CD4-positive, alpha-beta T cell treated with Interleukin-6 for 4 hours (primary cell): ENCODE data around the gene EHD4.

Source experiments
- DNase-seq: peaks from one replicate; pipeline ENCODE4 v3.0.0-alpha.2; 2020; ENCODE audit warnings: mixed read lengths

EHD4 gene

GRCh38 chr15:41955100-41955499 is 17.3 kb downstream of the EHD4 start:
- DNase-seq: no peak

- no peak for DNase-seq
Observed at GRCh38 chr15:41954036-41954435, 18.3 kb downstream of the EHD4 start.

- no peak for DNase-seq
Observed at GRCh38 chr15:41952013-41952563, 20.3 kb downstream of the EHD4 start.

GRCh38 chr15:41951571-41951970 is 20.8 kb downstream of the EHD4 start:
- DNase-seq: no peak

- no peak for DNase-seq
Observed at GRCh38 chr15:41950489-41950888, 21.9 kb downstream of the EHD4 start.

- DNase-seq: no peak
Observed at GRCh38 chr15:41950127-41950483, 22.3 kb downstream of the EHD4 start.

GRCh38 chr15:41949401-41950126 is 22.8 kb downstream of the EHD4 start:
- no peak for DNase-seq

- DNase-seq: no peak
Observed at GRCh38 chr15:41948490-41948889, 23.9 kb downstream of the EHD4 start.

- DNase-seq: no peak
Observed at GRCh38 chr15:41946970-41947369, 25.4 kb downstream of the EHD4 start.

- no peak for DNase-seq
Observed at GRCh38 chr15:41945731-41946130, 26.6 kb downstream of the EHD4 start.

- no peak for DNase-seq
Observed at GRCh38 chr15:41945221-41945620, 27.1 kb downstream of the EHD4 start.

- DNase-seq: no peak
Observed at GRCh38 chr15:41944313-41944940, 27.9 kb downstream of the EHD4 start.

- DNase-seq: no peak
Observed at GRCh38 chr15:41943543-41944312, 28.6 kb downstream of the EHD4 start.

GRCh38 chr15:41942886-41943285 is 29.5 kb downstream of the EHD4 start:
- no peak for DNase-seq

- no peak for DNase-seq
Observed at GRCh38 chr15:41941644-41942415, 30.5 kb downstream of the EHD4 start.

GRCh38 chr15:41940441-41940857 is 31.9 kb downstream of the EHD4 start:
- DNase-seq: peak; percentile 60

GRCh38 chr15:41939986-41940385 is 32.4 kb downstream of the EHD4 start:
- no peak for DNase-seq

GRCh38 chr15:41937568-41937923 is 34.8 kb downstream of the EHD4 start:
- no peak for DNase-seq

GRCh38 chr15:41936649-41937567 is 35.4 kb downstream of the EHD4 start:
- peak; percentile 85 for DNase-seq

- no peak for DNase-seq
Observed at GRCh38 chr15:41936155-41936554, 36.2 kb downstream of the EHD4 start.

- no peak for DNase-seq
Observed at GRCh38 chr15:41935566-41936020, 36.8 kb downstream of the EHD4 start.

- peak; percentile 89 for DNase-seq
Observed at GRCh38 chr15:41934843-41935242, 37.5 kb downstream of the EHD4 start.
